Measurements from ENCODE around the gene ETNPPL.

DNA sequence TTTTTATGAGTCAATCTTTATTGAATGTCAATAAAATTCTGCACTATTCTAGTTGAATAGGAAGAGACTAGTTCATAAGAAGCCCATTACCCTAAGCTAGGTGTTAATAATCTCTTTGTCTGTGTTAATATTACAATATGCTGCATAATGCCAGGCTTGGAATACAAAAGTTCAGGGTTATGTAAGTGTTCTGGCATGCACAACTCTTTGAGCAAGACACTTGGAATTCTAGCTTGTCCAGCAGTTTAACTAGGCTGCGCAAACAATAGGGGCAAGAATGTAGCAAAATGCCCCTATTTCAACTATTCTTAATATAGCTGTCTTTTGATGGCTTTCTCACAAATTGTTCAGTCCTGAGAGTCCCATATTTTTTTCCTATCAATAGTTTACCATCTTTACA, 31.3 kb upstream of the ETNPPL start:
- TF ChIP-seq, protein P1, sequence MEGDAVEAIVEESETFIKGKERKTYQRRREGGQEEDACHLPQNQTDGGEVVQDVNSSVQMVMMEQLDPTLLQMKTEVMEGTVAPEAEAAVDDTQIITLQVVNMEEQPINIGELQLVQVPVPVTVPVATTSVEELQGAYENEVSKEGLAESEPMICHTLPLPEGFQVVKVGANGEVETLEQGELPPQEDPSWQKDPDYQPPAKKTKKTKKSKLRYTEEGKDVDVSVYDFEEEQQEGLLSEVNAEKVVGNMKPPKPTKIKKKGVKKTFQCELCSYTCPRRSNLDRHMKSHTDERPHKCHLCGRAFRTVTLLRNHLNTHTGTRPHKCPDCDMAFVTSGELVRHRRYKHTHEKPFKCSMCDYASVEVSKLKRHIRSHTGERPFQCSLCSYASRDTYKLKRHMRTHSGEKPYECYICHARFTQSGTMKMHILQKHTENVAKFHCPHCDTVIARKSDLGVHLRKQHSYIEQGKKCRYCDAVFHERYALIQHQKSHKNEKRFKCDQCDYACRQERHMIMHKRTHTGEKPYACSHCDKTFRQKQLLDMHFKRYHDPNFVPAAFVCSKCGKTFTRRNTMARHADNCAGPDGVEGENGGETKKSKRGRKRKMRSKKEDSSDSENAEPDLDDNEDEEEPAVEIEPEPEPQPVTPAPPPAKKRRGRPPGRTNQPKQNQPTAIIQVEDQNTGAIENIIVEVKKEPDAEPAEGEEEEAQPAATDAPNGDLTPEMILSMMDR (conservative IDR thresholded peaks at IDR 0.05) = no peak
- no peak for TF ChIP-seq EZH2 (IDR thresholded peaks at IDR 0.05; ENCODE audit: low read depth)

Data from PC-9 (cell line).